A549 treated with CORT108297 at 1 μM for 4 hours (cell line): ENCODE measurements around the gene OR4S1. TPM values are rescaled to one million over a fixed set of nuclear protein-coding genes. Genes with fewer than 3 reads are reported as not detected.

ENCODE experiments used
- total RNA-seq: library from RNA; stranded (reverse); fragments of 200-300 nt; extraction: Qiagen RNA extraction; gene quantifications from 5 replicates; pipeline ENCODE4 v1.2.3, GENCODE V29; 2022

The OR4S1 gene
- total RNA-seq: not detected in 5 replicates

DNA sequence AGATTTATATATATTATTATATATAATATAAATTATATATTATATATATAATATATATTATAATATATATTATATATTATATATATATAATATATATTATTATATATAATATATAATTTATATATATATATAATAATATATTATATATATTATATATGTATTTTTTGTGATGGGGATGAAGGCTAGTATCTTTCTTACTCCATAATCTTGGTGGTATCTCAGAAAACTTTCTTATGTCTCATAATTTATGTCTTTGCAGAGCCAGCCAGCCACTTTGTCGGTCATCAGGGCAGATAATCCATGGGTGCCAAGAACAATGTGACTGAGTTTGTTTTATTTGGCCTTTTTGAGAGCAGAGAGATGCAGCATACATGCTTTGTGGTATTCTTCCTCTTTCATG, at the start of gene OR4S1:
TSS of gene OR4S1 (plus strand) at position 301 of the 400 bp plus-strand sequence. CDS start at position 301, 0 bp downstream.

GRCh38 chr11:48263423-48263911, 42.6 kb upstream of the OR4S1 start, which contains the start of gene OR4X1:
Gene OR4X1, plus strand, starts transcription at chr11:48263861. Its CDS starts 0 bp downstream, at chr11:48263861.

DNA sequence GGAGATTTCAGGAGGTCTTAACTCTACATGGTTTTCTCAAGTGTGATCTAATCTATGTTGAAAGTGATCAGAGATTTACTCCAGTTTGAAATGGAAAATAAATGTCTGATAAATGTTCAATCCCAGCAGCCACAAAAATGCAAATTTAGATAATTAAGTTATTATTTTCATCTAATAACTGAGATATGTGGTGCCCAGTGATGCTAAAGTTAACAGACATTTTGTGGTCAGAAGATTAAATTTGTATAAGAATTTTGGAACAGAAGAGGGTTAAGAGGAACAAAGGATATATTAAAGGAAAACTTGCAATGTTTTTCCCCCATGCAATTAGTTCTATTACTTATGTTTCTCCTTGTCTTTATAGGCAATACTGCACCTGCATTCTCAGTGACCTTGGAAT, 18.6 kb downstream of the OR4S1 start, which contains the start of gene OR4C3:
TSS of gene OR4C3 (plus strand) at position 301 of the 400 bp plus-strand sequence. CDS start 102 bp downstream, outside the sequence.

Other genes starting within 250 kb of the OR4S1 start
- gene OR4B1, start 89.4 kb upstream of the OR4S1 start, total RNA-seq: not detected in 5 replicates
- not detected in 5 replicates for gene OR4X2, start 61.1 kb upstream of the OR4S1 start, total RNA-seq
- gene OR4X1, start 42.4 kb upstream of the OR4S1 start, total RNA-seq: not detected in 5 replicates
- not detected in 5 replicates for gene OR4C3, start 18.7 kb downstream of the OR4S1 start, total RNA-seq
- gene OR4C5, start 60.2 kb downstream of the OR4S1 start, total RNA-seq: not detected in 5 replicates
- gene OR4A47, start 182.6 kb downstream of the OR4S1 start, total RNA-seq: not detected in 5 replicates